HG02588 (cell line): Measurements from ENCODE around the gene CACNB2.

Experiments
- ATAC-seq: cut with Tn5 transposase; IDR thresholded peaks from one replicate; pipeline ENCODE4 v1.9.1; 2021; ENCODE audit warnings: mild to moderate bottlenecking, moderate library complexity; ENCODE audit not compliant: unreplicated experiment

The CACNB2 gene

GRCh38 chr10:18328941-18329340 is 188.7 kb downstream of the CACNB2 start:
- no peak for ATAC-seq

DNA sequence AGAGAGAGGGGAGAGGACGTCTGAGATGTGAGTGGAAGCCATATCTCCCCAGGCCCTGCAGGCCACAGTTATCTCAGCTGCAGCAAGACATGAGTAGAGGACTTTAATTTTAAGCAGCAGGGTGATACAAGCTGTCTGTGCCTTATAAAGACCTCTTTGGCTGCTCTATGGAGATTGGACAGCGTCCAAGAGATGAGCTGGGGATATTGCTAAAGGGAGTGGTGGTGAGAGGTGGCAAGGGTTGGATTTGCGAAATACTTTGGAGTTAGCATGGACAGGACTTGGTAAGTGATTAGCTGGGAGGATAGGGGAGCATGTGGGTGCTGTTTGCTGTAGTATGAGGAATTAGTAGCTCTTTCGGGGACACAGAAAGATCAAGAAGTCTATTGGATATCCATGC is 191.8 kb downstream of the CACNB2 start:
- no peak for ATAC-seq

DNA sequence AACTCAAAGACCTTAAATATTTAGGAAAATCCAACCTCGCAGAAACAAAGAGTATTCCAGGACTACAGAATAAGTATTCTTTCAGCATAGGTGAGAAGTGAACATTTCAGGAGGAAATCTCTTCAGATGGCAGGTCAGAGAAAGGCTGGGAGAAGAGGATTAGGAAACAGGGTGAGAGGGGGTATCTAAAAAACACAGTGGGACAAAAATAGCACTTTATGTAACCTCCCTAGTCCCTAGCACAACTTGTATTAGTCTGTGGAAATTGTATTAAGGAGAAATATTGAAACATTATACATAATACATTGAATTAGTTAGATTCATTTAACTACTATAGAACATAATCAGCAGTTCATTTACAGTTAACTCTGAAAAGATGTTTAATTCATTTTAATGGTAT is 192.3 kb downstream of the CACNB2 start:
- no peak for ATAC-seq

- ATAC-seq: no peak
These were observed 193.4 kb downstream of the CACNB2 start for GRCh38 chr10:18333621-18334020.

DNA sequence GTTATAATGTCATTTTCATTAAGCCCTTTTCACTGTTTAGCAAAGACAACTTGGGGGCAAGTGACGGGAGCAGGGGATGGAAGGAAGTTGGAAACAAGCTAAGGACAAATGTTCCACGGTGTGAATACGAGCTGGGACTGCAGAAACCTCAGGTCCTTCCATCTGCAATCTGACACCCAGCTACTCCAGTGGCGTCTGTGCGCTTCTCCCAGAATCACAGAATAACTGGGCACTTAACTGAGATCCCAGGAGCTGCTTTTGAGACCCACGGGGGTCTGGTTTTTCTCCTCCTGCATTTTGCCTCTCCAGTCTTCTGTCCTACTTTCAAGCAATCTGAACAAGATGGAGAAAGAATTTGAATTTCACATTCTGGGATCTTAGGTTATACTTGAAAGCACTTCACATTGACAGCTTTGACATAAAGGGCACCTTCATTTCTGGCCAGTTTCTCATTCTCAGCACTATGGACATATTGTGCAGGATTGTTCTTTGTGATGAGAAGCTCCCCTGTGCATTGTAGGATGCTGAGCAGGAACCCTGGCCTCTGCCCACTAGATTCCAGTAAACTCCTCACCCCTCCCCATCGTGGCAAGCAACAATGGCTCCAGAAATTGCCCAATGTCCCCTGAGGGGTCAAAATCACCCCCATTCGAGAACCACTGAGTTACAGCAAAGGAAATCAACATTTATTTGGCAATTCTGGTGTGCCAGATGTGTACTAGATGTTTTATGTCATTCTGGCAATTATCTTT is 194.1 kb downstream of the CACNB2 start:
- no peak for ATAC-seq

GRCh38 chr10:18340496-18341051 is 200.3 kb downstream of the CACNB2 start:
- no peak for ATAC-seq

DNA sequence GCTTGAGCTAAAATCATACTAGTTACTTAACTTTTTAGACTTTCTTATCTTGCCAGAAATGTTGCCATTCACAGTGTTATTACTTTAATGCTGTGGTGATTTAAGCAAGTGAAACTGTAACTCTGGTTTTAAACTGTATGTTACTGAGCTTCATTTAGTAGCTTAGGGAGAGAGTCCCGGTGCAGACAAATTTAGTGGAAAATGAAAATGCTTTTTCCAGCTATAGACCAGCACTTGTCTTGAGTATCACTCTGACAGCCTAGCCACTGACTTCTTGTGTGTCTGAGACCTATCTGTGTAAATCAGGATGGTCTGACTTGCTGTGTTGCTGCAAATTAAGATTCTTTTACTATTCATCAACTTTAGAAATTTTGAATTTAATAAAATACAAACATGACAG is 200.8 kb downstream of the CACNB2 start:
- no peak for ATAC-seq

DNA sequence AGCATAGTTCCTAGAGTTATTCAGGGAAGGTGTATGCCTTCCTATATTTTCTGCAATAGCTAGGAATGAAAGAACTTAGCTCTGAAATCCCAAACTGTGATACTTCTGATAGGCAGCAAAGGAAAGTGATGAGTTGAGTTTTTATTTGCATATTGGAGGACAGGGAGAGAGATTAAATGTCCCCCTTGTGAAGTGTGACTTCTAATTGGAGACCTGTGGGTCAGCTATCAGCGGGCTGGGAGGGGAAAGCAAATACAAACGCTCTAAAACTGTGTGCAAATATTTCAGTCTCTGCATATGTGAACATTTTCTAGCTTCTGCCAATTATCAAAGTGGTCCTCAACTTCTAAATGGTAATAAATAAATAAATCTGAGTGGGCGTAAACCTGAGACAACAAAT is 203.3 kb downstream of the CACNB2 start:
- ATAC-seq: no peak

- no peak for ATAC-seq
These were observed 205.1 kb downstream of the CACNB2 start for GRCh38 chr10:18345308-18345707.

DNA sequence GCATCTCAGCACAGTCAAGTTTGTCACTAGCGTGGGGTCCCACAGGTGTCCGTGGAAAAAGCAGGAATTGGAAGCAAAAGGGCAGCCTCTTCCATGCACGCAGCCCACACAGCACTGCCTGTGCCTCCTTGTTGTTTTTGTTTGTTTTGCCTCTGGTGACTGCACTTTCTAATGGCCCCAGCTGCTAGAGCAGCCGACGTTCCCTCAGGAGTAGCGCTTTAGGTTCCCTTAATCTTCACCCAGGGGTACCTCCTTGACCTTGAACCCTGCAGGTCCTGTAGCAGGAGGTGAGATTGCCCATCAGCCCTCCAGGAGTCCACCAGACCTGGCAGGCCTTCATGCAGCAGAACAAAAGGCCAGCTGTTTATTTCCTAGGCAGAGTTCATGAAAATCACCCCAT is 210.1 kb downstream of the CACNB2 start:
- ATAC-seq: no peak

GRCh38 chr10:18351421-18351820 is 211.2 kb downstream of the CACNB2 start:
- ATAC-seq: no peak

- no peak for ATAC-seq
These were observed 212.0 kb downstream of the CACNB2 start for GRCh38 chr10:18352175-18352574.

- ATAC-seq: no peak
These were observed 219.6 kb downstream of the CACNB2 start for GRCh38 chr10:18359812-18360211.

DNA sequence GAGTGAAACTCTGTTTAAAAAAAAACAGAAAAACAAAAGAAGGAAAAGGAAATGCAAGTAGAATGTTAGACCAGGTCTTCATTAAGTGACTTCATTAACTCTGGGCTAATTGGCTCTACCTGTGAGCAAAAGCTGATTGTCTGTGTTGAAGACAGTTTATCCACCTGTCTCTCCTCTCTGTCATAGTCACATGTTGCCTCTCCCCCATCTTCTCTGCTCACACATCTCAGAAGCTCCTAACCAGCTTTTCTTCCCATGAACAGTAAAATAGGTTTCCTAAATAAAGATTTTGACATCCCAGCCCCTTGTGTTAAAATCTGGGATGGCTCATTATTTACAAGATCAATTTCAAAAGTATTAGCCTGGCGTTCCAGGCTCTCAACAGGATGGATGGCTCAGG is 222.7 kb downstream of the CACNB2 start:
- ATAC-seq: no peak

DNA sequence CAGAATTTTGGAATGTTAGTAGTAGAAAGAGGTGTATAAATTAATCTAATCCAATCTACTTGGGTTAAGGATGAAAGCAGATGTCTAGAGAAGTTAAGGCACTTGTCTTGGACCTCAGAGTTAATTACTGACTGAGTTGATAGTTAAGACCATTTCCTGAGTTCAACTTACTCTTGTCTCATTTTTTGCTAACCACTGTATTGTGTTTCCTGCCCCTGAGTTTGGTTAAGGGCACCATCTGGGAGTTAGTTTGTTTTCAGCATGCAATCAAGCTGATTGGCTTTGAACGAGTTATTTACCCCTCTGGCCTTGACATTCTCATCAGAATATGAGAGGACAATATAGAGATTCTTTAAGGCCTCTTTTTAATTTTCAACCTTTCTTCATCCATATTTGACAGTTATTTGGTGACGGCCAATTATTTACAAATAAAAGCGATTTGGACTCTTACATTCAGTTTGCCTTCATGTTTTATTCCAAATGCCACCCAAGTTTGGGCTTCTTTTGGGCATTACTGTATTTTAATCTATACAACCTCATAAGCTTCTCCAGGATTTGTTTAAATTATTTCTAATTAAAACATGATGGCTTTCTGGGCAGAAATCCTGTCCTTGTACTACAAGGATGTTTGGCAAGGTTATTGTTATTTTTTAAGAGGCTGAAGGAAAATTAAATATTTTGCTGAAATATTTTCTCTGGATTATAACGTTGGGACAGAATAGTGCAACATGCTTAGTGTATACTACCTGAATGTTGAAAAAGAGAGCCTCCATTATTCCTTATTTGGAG is 225.0 kb downstream of the CACNB2 start:
- no peak for ATAC-seq

- ATAC-seq: no peak
These were observed 227.6 kb downstream of the CACNB2 start for GRCh38 chr10:18367840-18368239.

- ATAC-seq: no peak
These were observed 228.0 kb downstream of the CACNB2 start for GRCh38 chr10:18368273-18368672.

GRCh38 chr10:18368682-18369081 is 228.5 kb downstream of the CACNB2 start:
- no peak for ATAC-seq

DNA sequence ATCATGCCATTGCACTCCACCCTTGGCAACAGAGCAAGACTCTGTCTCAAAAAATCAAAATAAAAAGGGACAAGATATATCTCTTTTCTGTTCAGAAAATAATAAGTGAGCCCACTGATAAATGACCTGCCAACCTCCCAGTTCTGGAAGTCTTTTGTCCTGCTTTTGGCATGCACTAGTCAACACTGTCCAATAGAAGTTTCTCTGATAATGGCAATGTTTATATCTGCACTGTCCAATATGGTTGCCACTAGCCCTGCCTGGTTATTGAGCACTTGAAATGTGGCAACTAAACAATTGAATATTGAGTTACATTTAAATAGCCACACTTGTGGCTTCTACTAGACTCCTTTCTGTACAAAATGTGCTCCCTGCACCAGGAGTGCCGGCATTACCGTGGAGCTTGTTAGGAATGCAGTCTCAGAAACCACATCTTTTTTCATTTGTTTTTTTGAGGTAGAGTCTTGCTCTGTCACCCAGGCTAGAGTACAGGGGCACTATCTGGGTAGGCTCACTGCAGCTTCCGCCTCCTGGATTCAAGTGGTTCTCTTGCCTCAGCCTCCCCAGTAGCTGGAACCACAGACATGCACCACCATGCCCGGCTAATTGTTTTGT is 229.7 kb downstream of the CACNB2 start:
- no peak for ATAC-seq

DNA sequence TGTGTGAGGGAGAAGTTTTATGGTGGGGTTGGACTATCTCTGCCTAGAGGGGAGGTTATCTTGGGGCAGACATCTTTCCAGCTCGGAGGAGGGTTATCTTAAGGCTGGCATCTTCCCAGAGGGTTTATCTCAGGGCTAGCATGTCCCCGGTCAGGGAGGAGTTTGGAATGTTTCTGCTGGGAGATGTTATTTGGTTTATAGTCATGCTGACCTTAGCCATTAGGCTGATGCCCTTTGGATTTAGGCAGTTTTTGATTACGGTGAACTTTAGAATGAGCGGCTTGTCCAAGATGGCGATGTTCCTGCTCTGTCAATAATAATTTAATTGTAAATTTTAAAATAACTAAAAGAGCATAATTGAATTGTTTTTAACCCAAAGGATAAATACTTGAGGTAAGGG is 236.4 kb downstream of the CACNB2 start:
- ATAC-seq: no peak

- ATAC-seq: no peak
These were observed 237.7 kb downstream of the CACNB2 start for GRCh38 chr10:18377898-18378297.

GRCh38 chr10:18378766-18379165 is 238.5 kb downstream of the CACNB2 start:
- no peak for ATAC-seq
